Daoy (cell line): ENCODE measurements around the gene CFHR5. TPM values are rescaled to one million over a fixed set of nuclear protein-coding genes. Genes with fewer than 3 reads are reported as not detected.

Source experiments
- DNase-seq: peaks from one replicate; pipeline ENCODE4 v3.0.0-alpha.2; 2015; ENCODE audit warnings: low read depth
- total RNA-seq: library from RNA; depleted of rRNA; stranded (reverse); fragments of >200 nt; shearing (Covaris generic); gene quantifications from 2 replicates; pipeline ENCODE4 v1.2.3, GENCODE V29; 2014; rRNA removed

Gene CFHR5
- total RNA-seq, 1 experiment from 2014 or later, result not detected

DNA sequence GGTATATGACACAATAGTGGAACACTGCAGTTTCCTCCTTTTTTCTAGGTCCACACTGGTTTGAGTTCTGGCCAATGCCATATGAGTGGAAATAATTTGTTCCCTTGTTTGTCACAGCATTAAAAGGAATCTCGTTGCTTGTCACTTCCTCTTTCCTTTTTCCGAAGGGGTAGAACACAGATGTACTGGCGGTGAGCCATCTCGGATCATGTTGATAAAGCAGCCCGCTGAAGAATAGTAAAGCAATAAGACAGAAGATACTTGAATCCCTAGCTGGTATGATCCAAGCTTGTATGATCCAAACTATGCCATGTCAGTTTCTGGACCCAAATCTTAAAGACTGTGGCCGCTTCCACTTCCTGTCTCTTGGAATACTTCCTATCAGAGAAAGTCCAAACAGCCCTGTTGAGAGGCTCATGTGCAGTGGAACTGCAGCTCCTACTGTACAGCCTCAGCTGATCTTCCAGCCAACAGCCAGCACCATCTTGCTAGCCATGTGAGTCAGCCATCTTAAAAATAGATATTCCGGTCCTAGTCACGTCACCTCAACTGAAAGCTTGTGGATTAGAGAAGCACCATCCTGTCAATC lies 40.3 kb downstream of the CFHR5 start:
- peak; percentile 9 for DNase-seq

GRCh38 chr1:197021716-197022115 lies 44.4 kb downstream of the CFHR5 start:
- DNase-seq, result no peak

DNA sequence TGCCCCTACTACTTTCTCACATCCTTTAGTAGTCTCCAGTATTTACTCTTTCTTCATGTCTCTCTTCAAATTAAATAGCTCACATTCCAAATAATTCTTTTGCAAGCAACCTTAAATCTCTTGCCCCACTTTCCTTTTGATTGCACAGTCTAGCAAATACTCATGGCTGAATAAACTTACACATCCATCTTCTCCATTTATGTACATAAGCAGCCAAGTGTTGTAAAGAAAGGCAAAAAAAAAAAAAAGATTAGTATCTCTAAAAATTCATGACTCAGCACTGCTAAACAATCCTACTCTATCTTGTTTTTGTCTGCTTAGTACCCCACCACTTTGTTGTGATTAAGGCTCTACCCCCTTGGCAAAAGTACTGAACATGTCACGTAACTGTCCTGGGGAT lies 47.1 kb downstream of the CFHR5 start:
- DNase-seq, result no peak

DNA sequence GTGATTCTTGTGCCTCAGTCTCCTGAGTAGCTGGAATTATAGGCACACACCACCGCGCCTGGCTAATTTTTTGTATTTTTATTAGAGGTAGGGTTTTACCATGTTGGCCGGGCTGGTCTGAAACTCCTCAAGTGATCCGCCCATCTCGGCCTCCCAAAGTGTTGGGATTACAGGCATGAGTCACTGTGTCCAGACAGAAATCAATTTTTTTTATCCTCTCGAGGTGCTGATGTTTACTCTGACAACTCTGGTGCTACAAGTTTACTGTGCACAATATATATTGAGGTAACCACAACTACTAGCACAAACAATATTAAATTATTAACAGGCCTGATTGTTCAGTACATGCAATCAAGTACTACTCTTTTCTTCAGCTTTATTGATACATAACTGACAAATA lies 50.0 kb downstream of the CFHR5 start:
- peak; percentile 37 for DNase-seq

DNA sequence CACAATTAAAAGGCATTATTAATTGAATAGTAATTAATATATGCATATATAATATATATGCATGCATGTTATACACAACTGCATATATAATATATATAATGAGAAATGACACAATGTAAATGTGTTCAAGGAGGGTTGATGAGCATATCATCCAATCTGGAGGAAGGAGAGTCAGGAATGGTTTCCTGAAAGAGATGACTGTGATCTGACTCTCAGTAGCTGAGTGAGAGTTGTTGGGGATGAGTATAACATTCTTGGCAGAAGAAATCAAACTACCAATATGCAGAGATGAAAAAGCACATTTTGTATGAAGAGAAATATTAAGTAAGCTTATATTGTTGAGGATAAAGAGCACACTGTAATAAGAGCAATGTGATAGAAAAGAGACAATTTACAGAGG lies 52.4 kb downstream of the CFHR5 start:
- no peak for DNase-seq

DNA sequence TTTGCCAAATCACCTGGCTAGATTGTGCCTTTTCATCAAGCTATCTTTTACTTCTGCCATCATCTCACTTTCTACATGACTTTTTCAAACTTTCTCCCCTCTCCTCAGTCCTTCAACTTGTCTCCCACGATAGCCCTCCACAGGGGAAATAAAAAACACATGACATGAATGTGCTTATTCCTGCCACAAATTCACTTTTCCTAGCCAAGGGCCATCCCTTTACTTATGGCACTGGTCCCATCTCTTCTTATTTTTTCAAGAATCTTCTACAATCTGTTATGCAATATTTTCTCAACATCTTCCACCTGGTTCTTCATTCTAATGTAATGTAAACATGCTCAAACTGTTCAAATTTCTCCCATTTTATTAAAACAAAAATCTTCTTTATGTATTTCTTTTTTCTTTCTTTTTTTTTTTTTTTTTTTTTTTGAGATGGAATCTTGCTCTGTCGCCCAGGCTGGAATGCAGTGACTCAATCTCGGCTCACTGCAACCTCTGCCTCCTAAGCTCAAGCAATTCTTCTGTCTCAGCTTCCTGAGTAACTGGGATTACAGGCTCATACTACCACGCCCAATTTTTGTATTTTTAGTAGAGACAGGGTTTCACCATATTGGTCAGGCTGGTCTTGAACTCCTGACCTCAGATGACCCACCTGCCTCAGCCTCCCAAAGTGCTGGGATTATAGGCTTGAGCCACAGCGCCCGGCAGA lies 57.4 kb downstream of the CFHR5 start:
- peak; percentile 57 for DNase-seq

DNA sequence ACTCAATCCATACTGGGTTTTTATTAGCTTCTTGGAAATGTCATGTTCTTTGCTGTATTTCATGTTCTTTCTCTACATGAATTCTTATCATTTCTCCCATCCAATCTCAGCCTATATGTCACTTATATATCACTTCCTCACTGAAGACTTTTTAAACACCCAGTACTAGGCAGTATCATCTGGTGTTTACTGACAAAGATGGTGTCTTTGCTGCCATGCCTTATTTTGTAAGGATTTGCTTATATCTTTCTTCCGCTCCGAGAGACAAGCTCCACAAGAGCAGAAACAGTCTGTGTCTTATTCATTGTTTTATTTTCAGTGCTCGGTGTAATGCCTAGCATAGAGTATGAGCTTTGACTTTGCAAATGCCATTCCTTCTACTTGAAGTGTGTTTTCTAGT lies 59.5 kb downstream of the CFHR5 start:
- no peak for DNase-seq

DNA sequence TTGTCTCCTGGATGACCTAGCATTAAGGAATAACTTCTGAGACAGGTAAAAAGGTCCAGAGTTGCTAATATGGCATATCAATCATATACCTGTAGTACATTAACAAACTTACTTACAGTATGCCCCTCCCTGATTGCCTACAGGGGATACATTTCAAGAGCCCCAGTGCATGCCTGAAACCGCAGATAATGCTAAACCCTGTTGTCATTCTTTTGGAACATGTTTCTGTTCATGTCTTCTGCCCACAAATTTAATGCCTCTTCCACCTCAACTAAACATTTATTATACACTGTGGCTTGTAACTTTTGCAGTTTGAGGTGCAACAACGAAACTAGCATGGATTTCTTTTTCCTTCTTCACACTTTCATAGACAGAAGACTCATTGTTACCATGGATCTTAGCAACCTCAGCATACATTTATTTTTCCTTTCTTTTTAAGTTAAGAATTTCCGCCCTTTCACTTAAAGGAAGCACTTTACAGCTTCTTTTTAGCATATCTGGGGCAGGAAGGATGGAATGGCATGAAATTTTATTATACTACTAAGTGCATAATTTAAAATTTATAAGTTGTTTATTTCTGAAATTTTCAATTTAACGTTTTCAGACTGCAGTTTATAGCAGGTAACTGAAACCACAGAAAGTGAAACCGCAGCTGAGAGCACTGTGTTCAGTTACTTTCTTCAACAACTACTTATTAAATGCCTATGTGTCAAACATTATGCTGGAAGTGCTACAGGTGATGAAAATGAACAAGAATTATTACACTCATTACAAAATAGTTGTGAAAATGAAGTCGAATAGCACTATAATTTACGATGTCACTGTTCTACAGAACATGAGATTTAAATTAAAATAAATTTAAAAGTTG lies 64.4 kb downstream of the CFHR5 start:
- no peak for DNase-seq

DNA sequence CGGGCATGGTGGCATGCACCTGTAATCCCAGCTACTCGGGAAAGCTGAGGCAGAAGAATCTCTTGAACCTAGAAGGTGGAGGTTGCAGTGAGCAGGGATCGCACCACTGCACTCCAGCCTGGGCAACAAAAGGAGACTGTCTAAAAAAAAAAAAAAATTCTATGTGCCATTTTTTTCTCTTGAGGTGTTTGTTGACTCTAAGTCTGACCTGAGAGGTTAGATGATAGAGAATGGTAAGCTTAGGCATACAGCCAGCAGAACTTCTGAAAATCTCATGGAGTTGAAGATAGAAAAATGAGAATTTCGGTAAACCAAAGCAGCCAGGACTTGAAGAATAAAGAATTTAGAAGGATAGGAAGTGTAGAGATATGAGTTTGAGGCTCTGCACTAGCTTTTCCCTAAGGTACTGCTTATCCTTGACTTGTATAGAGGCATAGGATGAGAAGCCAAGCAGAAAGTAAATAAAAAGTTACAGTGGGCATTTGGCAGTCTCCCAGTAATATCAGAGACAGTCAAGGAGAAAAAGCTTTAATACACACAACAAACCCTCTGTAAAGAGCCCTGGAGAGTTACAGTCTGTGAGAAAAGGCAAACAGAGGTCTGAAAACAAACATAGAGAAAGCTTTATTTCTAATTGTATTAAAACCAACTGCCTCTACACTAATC lies 65.5 kb downstream of the CFHR5 start:
- no peak for DNase-seq

GRCh38 chr1:197049100-197049499 lies 71.7 kb downstream of the CFHR5 start:
- DNase-seq, result no peak

Other genes with a start within 250 kb of the CFHR5 start
- not detected in 2 replicates for gene CFHR3, start 202.7 kb upstream of the CFHR5 start, total RNA-seq
- not detected in 2 replicates for gene CFHR1, start 157.8 kb upstream of the CFHR5 start, total RNA-seq
- gene CFHR4, start 89.5 kb upstream of the CFHR5 start, total RNA-seq, result not detected in 2 replicates
- gene CFHR2, start 33.8 kb upstream of the CFHR5 start, total RNA-seq, result not detected in 2 replicates
- gene F13B, start 89.7 kb downstream of the CFHR5 start, total RNA-seq, result not detected in 2 replicates
- 57.8 and 71.1 TPM in 2 replicates for gene ASPM, start 169.1 kb downstream of the CFHR5 start, total RNA-seq
- 8.1 and 10.0 TPM in 2 replicates for gene ZBTB41, start 223.7 kb downstream of the CFHR5 start, total RNA-seq